H1 (cell line): Measurements from ENCODE around the gene DOK3. TPM values are rescaled to one million over a fixed set of nuclear protein-coding genes. Genes with fewer than 3 reads are reported as not detected.

ENCODE experiments used
- CBX8 ChIP-seq: fragments of 300-800, 300-1000 bp; sonication (generic); IDR thresholded peaks from 2 replicates; pipeline ENCODE4 v1.7.1; 2016; ENCODE audit warnings: low read depth, low read length, borderline replicate concordance
- EGR1 ChIP-seq: IDR thresholded peaks from 2 replicates; pipeline ENCODE4 v1.6.1; 2011; ENCODE audit warnings: low read depth, low read length, borderline replicate concordance
- EZH2 ChIP-seq: fragments of 200-600 bp; sonication (generic); IDR thresholded peaks from 2 replicates; pipeline ENCODE4 v1.7.1; 2012; ENCODE audit warnings: low read depth, mild to moderate bottlenecking, moderate library complexity, low read length, inconsistent platforms; ENCODE audit not compliant: severe bottlenecking
- JUN ChIP-seq: IDR thresholded peaks from 2 replicates; pipeline ENCODE4 v1.6.1; 2011; ENCODE audit warnings: low read depth, mild to moderate bottlenecking, improper control_type of control experiment, low read length
- TEAD4 ChIP-seq: IDR thresholded peaks from 2 replicates; pipeline ENCODE4 v1.6.1; 2012; ENCODE audit warnings: low read depth, low read length, inconsistent platforms, mixed read lengths
- polyA plus RNA-seq, 7 experiments: library from polyadenylated mRNA; depleted of rRNA in 3 of 7; stranded (reverse) in 5 of 7; unstranded in 2 of 7; fragments of >200 nt in 5 of 7; fragments of 200-250 nt in 2 of 7; gene quantifications; 1 replicate in 5 of 7; 2 replicates in 1 of 7; 4 replicates in 1 of 7; pipeline versions ENCODE4 v1.2.1 to v1.2.3, GENCODE V29; 2011 to 2013; ENCODE audit warnings: missing spikeins in 2 of 7, mixed read lengths in 2 of 7
- total RNA-seq: library from RNA; stranded (reverse); fragmentation: NEBNext Ultra II Directional; extraction: Animal tissue kit (Norgen Biotek cat#: 25700); gene quantifications from 2 replicates; pipeline ENCODE4 v1.2.1, GENCODE V29; 2021
- TF ChIP-seq, protein P1 (sequence below): IDR thresholded peaks from 2 replicates; pipeline ENCODE4 v1.6.1; 2012; ENCODE audit warnings: inconsistent platforms

Gene DOK3
- total and polyA plus RNA-seq, 2 of the 8 experiments (the other 6 are each of a cell fraction or from before 2014, with no cell fraction given), result 4.2 to 6.4 TPM

- TF ChIP-seq CBX8 (no peak), TEAD4 (no peak), EGR1 (no peak), EZH2 (no peak), JUN (no peak)
- TF ChIP-seq, protein P1, sequence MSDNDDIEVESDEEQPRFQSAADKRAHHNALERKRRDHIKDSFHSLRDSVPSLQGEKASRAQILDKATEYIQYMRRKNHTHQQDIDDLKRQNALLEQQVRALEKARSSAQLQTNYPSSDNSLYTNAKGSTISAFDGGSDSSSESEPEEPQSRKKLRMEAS, result no peak
Observed at GRCh38 chr5:177474846-177475562, 34.6 kb downstream of the DOK3 start (continued).
